Smooth muscle cell (in vitro differentiated cells): ENCODE results near the gene MGAT5B. TPM values are rescaled to one million over a fixed set of nuclear protein-coding genes. Genes with fewer than 3 reads are reported as not detected.
A peak's percentile ranks its signal among the peaks of the same experiment; 100 is the strongest.
"Not testable (repeated sequence)": the region's sequence is repeated elsewhere in the genome, so short reads cannot be mapped to it uniquely, and the experiment has no call there.

Experiments
- DNase-seq: peaks from one replicate; lab custom pipeline; 2025; ENCODE audit not compliant: unreplicated experiment; lab: John Stamatoyannopoulos, UW
- H2AFZ ChIP-seq: fragments of 200-600 bp; sonication (generic); 2 replicates; pipeline ENCODE4 v1.6.0; 2016; ENCODE audit warnings: antibody characterized with exemption, low read depth, mild to moderate bottlenecking
- H3F3A ChIP-seq: fragments of 200-600 bp; sonication (generic); 2 replicates; pipeline ENCODE4 v1.6.0; 2017; ENCODE audit warnings: antibody characterized with exemption, low read depth
- H3K27ac ChIP-seq: fragments of 200-600 bp; sonication (generic); 2 replicates; pipeline ENCODE4 v1.5.1; 2016; ENCODE audit warnings: low read depth, mild to moderate bottlenecking
- H3K27me3 ChIP-seq: fragments of 200-600 bp; sonication (generic); 2 replicates; pipeline ENCODE4 v1.6.1; 2016; ENCODE audit warnings: low read depth, mild to moderate bottlenecking
- H3K36me3 ChIP-seq: fragments of 200-600 bp; sonication (generic); 2 replicates; pipeline ENCODE4 v1.5.1; 2016; ENCODE audit warnings: low read depth
- H3K4me1 ChIP-seq: fragments of 200-600 bp; sonication (generic); 2 replicates; pipeline ENCODE4 v1.5.1; 2016; ENCODE audit warnings: low read depth
- H3K4me2 ChIP-seq: fragments of 200-600 bp; sonication (generic); 2 replicates; pipeline ENCODE4 v1.6.0; 2016; ENCODE audit warnings: mild to moderate bottlenecking
- H3K4me3 ChIP-seq: fragments of 200-600 bp; sonication (generic); 2 replicates; pipeline ENCODE4 v1.5.1; 2016; ENCODE audit warnings: mild to moderate bottlenecking
- H3K79me2 ChIP-seq: fragments of 200-600 bp; sonication (generic); 2 replicates; pipeline ENCODE4 v1.6.0; 2016; ENCODE audit warnings: low read depth, mild to moderate bottlenecking
- H3K9ac ChIP-seq: fragments of 200-600 bp; sonication (generic); 2 replicates; pipeline ENCODE4 v1.6.0; 2016; ENCODE audit warnings: low read depth
- H3K9me3 ChIP-seq: fragments of 200-600 bp; sonication (generic); replicated peaks from 2 replicates; pipeline ENCODE4 v1.5.1; 2016; ENCODE audit warnings: low read depth
- H4K20me1 ChIP-seq: fragments of 200-600 bp; sonication (generic); 2 replicates; pipeline ENCODE4 v1.6.0; 2016; ENCODE audit warnings: low read depth
- WGBS: methylation state at CpG from one replicate; pipeline ENCODE4 v1.1.7; 2016; ENCODE audit warnings: low lambda C conversion rate; 5-methylcytosine and 5-hydroxymethylcytosine counted together
- polyA plus RNA-seq: library from polyadenylated mRNA; unstranded; fragments of >200 nt; fragmentation: Nextera tagmentation; extraction: Ambion mirVana; gene quantifications from 2 replicates; pipeline ENCODE4 v1.2.1, GENCODE V29; 2016
- total RNA-seq: library from RNA; depleted of rRNA; stranded (reverse); fragments of >200 nt; gene quantifications from 2 replicates; pipeline ENCODE4 v1.2.3, GENCODE V29; 2014
- TF ChIP-seq, protein P1 (sequence below): fragments of 200-600 bp; sonication (generic); IDR thresholded peaks from 2 replicates; pipeline ENCODE4 v1.5.1; 2017; ENCODE audit warnings: borderline replicate concordance, mild to moderate bottlenecking, antibody characterized with exemption; ENCODE audit not compliant: insufficient read depth, poor library complexity, severe bottlenecking

MGAT5B gene
- total and polyA plus RNA-seq, 2 experiments from 2014 or later: 0.78 to 7.6 TPM

DNA sequence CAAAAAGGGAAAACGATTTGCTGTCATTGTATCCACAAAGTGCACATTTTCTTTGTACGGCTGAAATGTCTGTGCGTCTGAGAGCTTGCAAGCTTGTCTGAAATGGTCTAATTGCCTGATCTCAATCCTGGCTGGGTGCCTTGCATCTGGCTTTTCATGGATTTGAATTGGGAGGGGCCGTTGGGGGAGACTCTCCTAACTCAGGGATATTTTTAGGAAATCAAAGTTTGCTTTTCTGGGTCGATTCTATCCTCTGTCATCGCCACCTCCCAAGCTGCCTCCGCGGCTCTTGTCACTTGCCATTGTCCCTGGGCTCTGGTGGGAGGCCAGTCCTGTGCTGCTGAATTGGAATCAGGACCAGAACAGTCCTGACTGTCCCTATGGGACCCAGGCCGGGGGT, 33.3 kb upstream of the MGAT5B start:
- no peak overlapping the region for H3K4me2 ChIP-seq
- H4K20me1 ChIP-seq: no peaks in the 10 kb centered on the region
- no peak for DNase-seq
- TF ChIP-seq, protein P1, sequence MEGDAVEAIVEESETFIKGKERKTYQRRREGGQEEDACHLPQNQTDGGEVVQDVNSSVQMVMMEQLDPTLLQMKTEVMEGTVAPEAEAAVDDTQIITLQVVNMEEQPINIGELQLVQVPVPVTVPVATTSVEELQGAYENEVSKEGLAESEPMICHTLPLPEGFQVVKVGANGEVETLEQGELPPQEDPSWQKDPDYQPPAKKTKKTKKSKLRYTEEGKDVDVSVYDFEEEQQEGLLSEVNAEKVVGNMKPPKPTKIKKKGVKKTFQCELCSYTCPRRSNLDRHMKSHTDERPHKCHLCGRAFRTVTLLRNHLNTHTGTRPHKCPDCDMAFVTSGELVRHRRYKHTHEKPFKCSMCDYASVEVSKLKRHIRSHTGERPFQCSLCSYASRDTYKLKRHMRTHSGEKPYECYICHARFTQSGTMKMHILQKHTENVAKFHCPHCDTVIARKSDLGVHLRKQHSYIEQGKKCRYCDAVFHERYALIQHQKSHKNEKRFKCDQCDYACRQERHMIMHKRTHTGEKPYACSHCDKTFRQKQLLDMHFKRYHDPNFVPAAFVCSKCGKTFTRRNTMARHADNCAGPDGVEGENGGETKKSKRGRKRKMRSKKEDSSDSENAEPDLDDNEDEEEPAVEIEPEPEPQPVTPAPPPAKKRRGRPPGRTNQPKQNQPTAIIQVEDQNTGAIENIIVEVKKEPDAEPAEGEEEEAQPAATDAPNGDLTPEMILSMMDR: no peak
- no peak overlapping the region for H3K9ac ChIP-seq
- H3K4me3 ChIP-seq: no peak overlapping the region
- no peaks in the 10 kb centered on the region for H3K79me2 ChIP-seq
- no peaks in the 10 kb centered on the region for H3F3A ChIP-seq
- no peak overlapping the region for H2AFZ ChIP-seq
- H3K9me3 ChIP-seq: no peaks in the 10 kb centered on the region
- 87% methylated on average over 9 of the region's 9 CpGs for WGBS
- H3K27me3 ChIP-seq: peaks cover under 1% of the 10 kb centered on the region
- H3K36me3 ChIP-seq: no peaks in the 10 kb centered on the region
- H3K27ac ChIP-seq: no peak overlapping the region
- peaks cover 3% of the 10 kb centered on the region for H3K4me1 ChIP-seq

DNA sequence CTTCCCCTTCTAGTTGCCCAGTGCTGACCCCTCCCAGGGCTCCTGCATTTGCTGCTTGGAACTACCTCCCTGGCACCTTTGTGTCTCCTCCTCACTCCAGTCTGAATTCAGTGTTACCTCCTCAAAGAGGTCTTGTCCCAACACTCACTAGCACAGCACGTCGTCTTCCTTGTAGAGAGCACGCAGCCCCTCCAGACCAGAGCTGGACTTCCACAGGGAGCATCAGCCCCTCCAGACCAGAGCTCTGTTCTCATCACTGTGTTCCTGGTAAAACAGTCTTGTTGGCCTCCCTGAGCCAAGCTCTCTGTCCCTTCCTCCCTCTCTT, 27.8 kb upstream of the MGAT5B start:
- Histone ChIP-seq H3K79me2 (no peaks in the 10 kb centered on the region), H3K9ac (no peak overlapping the region), H3F3A (no peaks in the 10 kb centered on the region), H3K4me2 (no peak overlapping the region), H3K4me3 (no peak overlapping the region), H3K4me1 (peaks cover 14% of the 10 kb centered on the region), H3K27me3 (peaks cover 32% of the 10 kb centered on the region), H4K20me1 (no peaks in the 10 kb centered on the region), H2AFZ (no peak overlapping the region), H3K27ac (no peak overlapping the region), H3K9me3 (no peaks in the 10 kb centered on the region), H3K36me3 (no peaks in the 10 kb centered on the region)
- TF ChIP-seq, protein P1: no peak
- no peak for DNase-seq
- WGBS: 12% methylated on average over 3 of the region's 3 CpGs

DNA sequence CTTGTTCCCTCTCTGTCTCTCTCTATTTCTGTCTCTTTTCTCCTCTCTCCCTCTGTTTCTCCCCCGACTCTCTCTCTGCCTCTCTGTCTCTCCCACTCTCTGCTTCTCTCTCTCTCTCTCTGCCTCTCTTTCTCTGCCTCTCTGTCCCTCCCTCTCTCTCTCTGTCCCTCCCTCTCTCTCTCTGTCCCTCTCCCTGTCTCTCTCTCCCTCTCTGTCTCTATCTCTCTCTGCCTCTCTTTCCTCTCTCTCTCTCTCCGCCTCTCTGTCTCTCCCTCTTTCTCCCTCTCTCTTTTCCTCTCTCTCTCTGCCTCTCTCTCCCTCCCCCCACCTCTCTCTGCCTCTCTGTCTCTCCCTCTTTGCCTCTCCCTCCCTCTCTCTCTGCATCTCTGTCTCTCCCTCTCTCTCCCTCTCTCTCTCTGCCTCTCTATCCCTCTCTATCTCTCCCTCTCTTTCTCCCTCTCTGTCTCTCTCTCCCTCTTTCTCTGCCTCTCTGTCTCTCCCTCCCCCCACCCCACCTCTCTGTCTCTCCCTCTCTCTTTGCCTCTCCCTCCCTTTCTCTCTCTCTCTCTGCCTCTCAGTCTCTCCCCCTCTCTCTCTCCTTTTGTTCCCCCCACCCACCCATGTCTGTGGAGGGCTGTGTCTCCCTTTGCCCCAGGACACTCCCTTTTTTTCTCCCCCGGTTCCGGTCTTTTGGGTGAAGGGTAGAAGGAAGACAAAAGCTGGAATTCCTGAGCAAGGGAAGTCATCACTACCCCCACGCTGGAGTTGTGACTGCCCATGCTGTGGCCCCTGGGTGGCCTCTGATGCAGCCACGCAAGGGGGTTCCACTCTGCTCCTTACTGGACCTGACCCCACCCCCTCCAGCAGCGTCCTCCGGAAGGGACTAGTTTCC, 27.1 kb upstream of the MGAT5B start:
- Histone ChIP-seq H3K9me3 (no peaks in the 10 kb centered on the region), H4K20me1 (no peaks in the 10 kb centered on the region), H3K27me3 (peaks cover 32% of the 10 kb centered on the region), H3K4me2 (peak overlapping the region; percentile 48), H3K27ac (no peak overlapping the region), H3K79me2 (no peaks in the 10 kb centered on the region), H3K4me3 (no peak overlapping the region), H2AFZ (no peak overlapping the region), H3F3A (no peaks in the 10 kb centered on the region), H3K36me3 (no peaks in the 10 kb centered on the region), H3K9ac (no peak overlapping the region), H3K4me1 (peaks cover 14% of the 10 kb centered on the region)
- 12% methylated on average over 8 of the region's 8 CpGs for WGBS
- DNase-seq: no peak
- TF ChIP-seq, protein P1: no peak

DNA sequence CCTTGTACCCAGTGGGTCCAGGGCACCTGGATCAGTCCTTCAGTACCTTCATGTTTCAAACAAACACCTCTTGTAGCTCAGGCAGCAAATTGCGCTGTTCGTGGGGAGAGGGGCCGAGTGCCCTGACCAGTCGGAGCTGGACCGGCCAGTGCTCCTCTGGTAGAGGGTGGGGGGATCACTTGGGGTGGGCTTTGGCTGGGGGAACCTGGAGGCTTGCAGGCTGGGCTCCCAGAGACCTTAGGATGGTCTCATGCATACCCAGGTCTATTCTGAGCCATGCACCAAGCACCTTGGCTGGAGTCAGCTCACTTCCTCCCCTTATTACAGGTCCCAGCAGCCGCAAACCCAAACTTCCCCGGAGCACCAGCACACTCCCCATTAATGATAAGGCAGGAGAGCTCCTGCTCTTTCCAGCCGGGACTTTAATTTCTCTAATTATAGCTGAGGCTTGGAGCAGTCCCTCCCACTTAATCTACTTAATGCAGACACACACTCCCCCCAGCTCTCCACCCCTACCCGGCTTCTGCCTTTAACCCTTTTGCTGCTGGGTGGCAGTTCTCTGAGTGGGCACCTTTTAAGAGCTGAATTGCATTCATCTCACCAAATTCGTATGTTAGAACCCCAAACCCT, 26.3 kb upstream of the MGAT5B start:
- no peaks in the 10 kb centered on the region for H4K20me1 ChIP-seq

DNA sequence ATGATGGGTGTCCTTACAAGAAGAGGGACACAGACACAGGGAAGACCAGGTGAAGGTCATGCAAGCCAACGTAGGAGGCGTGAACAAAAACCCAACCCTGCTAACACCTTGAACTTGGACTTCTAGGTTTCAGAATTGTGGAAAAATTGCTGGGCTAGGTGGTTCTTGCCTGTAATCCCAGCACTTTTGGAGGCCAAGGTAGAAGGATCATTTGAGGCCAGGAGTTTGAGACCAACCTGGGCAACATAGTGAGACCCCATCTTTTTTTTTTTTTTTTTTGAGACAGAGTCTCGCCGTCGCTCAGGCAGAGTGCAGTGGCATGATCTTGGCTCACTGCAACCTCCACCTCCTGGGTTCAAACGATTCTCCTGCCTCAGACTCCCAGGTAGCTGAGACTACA, 25.1 kb upstream of the MGAT5B start:
- not testable (repeated sequence) for H3K79me2 ChIP-seq, H3F3A ChIP-seq, H3K9ac ChIP-seq, H3K36me3 ChIP-seq, DNase-seq, H3K4me2 ChIP-seq, H3K27ac ChIP-seq, H2AFZ ChIP-seq, H4K20me1 ChIP-seq, H3K9me3 ChIP-seq, H3K4me3 ChIP-seq
- H3K4me1 ChIP-seq: peaks cover 14% of the 10 kb centered on the region
- WGBS: 94% methylated on average over 6 of the region's 6 CpGs
- H3K27me3 ChIP-seq: peaks cover 32% of the 10 kb centered on the region

More for the DNA sequence above, 26.3 kb upstream of the MGAT5B start:
- Histone ChIP-seq H3K4me3 (no peak overlapping the region), H3K27ac (no peak overlapping the region), H3F3A (no peaks in the 10 kb centered on the region), H3K27me3 (peaks cover 32% of the 10 kb centered on the region), H3K9me3 (no peaks in the 10 kb centered on the region), H3K9ac (no peak overlapping the region), H3K36me3 (no peaks in the 10 kb centered on the region), H3K4me2 (no peak overlapping the region), H3K4me1 (peaks cover 14% of the 10 kb centered on the region), H2AFZ (no peak overlapping the region), H3K79me2 (no peaks in the 10 kb centered on the region)
- TF ChIP-seq, protein P1: no peak
- 6% methylated on average over 10 of the region's 10 CpGs for WGBS
- no peak for DNase-seq
